Stimulated activated CD4-positive, alpha-beta T cell treated with anti-CD3 and anti-CD28 coated beads, TNF-alpha, amount 100 ng/mL, for 1 hour (primary cell): ENCODE data around the gene CIPC.

Experiments used
- DNase-seq, 3 donors: peaks; one replicate each; pipeline ENCODE4 v3.0.0-alpha.2; 2020; ENCODE audit warnings: low read depth in 3 of 3, low spot score in 1 of 3

CIPC gene, protein sequence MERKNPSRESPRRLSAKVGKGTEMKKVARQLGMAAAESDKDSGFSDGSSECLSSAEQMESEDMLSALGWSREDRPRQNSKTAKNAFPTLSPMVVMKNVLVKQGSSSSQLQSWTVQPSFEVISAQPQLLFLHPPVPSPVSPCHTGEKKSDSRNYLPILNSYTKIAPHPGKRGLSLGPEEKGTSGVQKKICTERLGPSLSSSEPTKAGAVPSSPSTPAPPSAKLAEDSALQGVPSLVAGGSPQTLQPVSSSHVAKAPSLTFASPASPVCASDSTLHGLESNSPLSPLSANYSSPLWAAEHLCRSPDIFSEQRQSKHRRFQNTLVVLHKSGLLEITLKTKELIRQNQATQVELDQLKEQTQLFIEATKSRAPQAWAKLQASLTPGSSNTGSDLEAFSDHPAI

DNA sequence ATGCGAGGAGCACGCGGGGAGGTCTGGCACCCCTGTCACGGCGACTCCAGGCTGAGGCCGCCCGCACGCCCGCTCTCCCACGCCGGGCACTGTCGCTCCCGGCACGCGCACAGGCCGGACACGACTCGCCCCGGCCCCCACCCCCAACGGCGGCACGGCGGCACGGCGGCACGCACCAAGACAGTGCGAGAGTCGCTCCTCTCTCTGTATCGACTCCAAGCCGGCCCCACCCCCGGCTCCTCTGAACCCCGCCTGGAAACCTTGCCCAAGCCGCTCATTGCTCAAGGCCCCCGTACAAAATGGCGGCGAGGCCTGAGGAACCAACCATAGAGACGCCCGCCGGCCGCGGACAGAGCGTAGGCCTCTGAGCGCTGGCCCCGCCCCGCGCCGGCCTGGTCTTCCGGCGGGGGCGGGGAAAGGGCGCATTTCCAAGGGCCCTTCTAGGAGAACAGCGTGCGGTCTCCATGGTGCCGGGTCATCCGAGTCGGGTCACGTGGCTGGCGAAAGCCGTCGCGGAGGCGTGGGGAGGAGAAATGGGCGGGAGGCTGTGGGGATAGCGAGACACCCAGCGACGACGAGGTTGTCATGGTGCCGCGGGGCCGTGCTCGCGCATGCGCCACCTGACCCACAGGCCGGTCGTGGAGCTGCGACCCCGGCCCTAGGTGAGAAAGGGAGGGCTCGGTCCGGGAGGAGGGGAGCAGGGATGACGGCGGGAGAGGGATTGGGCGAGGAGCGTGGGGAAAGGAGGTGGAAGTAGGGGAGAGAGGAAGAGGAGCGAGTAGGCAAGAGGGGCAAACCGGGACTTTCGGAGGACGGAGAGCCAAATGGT lies at the start of gene CIPC:
Gene CIPC (plus strand): TSS at position 559 of the 829 bp plus-strand sequence. CDS start 7,451 bp downstream, outside the sequence.
- DNase-seq: peak; percentile 97 to 98 (median 97)

DNA sequence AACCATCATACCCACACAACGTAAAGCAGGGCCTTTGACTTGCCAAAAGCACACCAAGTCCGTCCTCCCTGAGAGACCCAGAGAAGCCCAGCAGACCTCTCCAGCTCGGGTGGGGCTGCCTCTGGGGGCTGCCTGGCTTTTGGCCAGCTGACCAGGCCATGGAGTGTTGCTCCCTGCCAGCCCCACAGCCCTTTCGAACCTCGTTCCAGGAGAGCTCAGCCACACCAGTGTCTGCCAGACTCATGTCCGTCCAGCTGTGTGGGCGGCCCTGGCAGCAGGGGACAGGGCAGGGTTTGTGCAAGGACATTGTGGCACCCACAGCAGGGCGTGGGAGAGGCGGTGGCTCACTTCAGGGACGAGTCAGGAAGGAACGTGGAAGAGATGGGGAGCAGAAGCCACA lies 46.9 kb upstream of the CIPC start:
- no peak for DNase-seq

DNA sequence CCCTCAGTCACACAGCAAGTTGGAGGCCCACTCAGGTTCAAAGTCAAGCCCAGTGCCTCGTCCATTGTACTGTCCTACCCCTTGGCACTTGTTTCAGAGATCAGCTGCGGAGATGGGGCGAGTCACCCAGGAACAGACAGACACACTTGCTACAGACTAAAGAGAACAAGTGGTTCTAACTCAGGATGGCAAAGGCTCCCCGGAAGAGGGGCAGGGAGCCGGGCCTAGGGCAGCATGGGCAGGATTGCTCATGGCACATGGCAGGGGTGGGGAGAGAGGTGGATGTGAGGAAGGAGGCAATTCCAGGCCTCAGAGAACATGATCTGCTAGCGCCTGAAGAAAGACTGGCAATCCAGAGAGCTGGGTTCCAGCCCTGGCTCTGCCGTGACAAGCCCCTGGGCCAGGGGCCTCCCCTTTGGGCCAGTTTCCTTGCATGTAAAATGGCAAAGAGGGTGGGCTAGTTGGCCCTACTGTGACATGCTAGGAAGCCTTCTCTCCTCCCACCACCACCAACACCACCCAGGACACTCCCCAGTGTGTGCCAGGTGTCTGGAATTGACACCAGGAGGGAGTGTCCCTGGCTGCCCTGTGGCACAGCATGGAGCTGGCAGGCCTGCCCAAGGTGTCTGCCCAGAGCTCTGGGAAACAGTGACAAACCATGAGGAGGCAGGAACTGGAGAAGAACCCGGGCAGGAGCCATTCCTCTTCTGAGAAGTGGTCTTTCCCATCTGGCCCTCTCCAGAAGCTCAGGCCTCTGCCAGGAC lies 45.6 kb upstream of the CIPC start:
- DNase-seq: no peak

DNA sequence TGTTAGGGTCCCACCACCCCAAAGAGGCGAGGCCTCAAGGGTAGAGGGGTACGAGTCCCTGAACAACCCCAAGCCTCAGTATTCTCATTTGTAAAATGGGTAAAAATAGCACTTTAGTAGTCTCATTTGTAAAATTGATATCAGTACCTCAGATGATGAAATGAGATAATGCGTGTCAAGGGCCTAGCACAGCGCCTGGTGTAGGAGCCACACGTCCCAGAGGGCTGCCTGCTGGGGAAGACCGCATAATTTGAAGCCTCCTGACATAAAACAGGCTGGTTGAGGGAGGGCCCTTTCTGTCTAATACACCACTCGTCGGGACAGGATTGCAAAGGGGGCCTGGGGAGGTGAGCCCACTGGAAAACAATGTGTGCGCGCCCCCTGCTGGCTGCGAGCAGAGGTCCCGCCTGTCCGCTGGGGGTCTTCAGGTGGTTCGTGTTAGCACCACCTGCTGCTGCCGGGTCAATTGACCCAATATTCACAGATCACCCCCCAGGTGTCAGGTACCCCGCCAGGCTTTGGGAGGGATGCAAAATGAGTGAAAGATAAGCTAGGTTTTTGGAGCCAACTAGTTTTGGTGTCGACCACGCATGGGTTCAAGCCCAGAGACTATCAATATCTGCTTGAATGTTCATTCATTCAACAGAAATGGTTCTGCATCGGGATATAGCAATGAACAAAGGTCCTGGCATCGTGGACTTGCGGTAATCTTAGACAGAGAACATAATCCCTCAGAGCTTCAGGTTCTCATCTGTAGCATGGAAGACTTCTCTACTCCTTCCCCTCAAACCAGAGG lies 44.8 kb upstream of the CIPC start:
- peak in 2 of 3 donors; percentile 65 to 78 for DNase-seq

DNA sequence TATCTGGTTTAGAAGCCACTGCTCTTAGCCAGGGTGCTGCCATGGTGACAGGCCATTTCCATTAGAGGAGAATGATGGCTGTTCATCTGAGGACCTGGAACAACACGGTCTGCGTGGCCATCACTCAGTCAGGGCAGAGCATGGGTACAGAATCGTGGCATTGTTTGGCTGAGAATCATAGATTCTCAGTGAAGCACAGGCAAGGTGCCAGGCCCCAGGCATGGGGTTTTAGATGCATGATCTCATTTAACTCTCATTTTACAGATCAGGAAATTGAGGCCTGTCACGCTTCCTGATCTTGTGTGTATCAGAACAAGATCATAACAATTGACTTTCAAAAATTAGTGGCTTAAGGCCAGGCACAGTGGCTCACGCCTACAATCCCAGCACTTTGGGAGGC lies 42.8 kb upstream of the CIPC start:
- no peak for DNase-seq

DNA sequence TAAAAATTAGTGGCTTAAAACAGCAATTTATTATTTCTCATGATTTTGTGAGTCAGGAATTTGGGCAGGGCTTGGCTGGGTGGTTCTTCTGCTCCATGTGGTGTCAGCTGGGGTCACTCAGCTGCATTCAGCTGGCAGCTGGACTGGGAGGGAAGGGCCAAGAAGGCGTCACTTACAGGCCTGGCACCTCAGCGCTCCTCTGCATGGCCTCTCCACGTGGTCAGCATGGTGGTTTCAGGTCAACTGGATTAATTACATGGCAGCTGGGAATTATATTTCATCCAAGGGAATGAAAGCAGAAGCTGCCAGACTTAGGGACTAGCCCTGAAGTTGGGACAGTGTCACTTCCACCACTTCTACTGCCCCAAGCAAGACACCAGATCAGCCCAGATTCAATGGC lies 42.1 kb upstream of the CIPC start:
- DNase-seq: no peak

DNA sequence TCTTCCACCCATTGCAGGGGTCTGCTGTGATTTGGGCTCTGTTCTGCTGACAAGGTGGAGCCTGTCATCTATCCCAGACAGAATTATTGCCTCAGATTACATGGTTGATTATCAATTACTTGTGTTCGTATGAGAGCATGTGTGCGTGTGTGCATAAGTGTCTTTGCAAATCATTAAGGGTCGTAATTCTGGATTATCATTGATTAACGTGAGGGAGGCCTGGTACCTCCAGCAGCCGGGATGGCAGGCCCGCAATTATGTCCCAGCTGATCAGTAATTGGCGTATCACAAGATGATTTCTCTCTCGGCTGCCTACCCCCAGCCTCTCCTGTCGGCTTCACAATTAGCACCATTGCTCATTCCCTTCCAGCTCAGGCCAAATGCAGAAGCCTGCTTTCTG lies 39.9 kb upstream of the CIPC start:
- no peak for DNase-seq

DNA sequence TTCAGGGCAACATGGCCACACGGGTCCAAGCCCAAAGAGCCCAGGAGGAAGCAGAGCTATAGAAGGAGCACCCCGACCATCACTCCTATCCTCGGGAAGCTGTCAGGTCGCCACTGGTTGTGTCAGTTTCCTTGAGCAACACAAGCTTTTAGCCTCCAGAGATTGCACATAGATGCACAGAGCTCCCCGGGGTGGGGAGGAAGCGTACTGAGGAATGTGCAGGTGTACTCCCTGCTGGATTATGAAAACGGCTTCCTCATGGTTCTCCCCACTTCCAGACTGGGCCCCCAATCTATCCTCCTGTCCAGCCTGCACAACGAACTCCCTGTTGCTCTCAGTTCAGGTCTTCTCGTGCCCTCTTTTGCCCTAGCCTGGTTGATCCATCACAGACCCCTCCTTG lies 39.3 kb upstream of the CIPC start:
- no peak for DNase-seq

DNA sequence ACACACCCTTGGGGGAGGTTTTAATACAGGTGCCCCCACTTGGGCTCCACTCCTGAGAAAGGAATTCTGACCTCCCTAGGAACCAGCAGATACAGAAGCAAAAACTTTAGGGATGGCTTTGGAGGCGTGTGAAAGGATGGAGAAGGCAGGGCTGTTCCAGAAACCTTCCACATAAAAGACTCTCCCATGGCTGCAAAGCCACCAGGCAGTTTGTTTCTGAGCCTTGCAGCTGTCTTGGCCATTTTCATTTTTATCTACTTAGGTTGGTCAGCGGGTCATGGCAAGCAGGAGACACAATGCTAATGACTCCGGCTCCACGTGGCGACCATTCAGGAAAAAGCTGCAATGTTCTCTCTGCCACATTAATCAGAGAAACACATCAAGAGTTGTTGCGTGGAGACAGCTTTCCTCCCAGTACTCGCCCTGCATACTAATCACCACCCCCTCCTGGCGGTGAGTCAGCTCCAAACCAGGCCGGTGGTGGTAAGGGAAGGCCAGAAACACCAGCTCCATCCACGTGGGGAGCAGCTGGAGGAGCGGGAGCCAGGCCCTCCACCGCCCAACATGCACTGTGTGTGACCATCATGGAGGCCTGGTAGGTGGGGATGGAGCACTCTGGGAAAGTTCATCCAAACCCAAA lies 38.7 kb upstream of the CIPC start:
- DNase-seq: no peak

DNA sequence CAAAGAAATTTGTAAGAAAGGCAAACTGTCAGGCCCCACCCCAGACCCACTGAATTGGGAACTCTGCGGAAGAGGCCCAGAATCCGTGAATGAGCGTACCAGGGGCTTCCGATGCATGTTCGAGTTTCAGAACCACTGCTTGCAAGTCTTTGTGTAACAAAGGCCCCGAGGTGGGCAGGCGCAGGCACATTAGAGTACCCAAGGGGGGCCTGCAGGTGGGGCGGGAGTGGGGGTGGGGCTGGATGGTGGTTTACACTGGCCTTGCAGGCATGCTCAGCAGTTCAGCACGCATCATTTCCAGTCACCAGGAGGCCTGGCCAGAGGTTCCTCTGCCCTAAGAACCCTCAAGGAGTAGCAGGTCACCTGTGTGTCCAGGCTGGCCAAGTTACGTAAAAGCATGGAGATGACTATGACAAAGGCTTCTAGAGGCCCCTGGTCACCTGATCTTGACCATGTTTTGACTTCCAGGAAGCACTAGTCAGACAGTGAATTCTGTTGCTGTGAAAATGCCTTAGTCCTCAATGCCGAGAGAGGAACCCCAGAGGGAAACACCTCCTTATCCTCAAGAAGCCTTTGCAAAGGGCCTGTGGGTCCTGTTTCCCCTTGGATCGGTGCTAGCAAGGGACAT lies 36.3 kb upstream of the CIPC start:
- no peak for DNase-seq

DNA sequence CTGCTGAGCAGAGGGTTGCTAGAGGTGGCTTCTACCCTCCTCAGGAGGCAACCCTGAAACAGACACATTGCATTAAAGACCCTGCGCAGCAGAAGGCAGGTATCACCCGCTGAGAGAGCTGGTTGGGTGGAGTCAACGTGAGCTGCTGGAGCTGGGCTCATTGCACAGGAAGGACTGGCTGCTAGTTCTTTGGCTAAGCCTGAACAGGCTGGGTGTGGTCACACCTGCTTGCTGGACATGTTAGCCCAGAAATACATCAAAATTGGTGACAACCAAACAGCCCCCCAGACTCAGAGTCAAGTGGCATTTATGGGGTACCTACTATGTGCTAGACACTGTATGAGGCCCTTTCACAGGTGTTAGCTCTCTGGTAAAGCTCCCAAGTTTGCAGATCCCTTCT lies 35.8 kb upstream of the CIPC start:
- DNase-seq: no peak

DNA sequence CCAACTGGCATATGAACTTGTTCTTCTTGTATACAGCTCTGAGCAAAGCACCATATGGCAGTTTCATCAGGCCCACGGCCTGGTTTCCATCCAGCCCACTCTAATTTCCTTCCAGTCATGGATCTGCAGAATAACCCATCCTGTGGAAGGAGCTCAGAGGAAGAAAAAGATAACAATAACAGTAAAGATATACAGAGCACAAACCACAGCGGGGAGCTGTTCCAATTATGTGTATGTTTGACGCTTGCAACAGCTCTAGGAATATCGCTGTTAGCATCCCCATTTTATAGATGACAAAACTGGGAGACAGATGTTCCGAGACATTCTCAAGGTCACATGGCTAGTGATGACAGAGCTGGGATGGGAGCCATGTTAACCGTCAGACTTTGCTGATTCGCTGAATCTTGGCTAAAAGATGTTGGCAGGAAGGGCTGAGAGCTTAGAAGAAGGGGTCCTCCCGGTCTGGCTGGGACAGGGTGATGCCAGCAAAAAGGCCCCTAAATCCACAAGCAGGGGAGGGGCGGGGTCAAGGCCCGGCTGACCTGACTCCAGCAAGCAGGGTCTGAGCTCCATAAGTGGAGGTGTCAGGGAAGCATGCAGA lies 34.4 kb upstream of the CIPC start:
- no peak for DNase-seq

DNA sequence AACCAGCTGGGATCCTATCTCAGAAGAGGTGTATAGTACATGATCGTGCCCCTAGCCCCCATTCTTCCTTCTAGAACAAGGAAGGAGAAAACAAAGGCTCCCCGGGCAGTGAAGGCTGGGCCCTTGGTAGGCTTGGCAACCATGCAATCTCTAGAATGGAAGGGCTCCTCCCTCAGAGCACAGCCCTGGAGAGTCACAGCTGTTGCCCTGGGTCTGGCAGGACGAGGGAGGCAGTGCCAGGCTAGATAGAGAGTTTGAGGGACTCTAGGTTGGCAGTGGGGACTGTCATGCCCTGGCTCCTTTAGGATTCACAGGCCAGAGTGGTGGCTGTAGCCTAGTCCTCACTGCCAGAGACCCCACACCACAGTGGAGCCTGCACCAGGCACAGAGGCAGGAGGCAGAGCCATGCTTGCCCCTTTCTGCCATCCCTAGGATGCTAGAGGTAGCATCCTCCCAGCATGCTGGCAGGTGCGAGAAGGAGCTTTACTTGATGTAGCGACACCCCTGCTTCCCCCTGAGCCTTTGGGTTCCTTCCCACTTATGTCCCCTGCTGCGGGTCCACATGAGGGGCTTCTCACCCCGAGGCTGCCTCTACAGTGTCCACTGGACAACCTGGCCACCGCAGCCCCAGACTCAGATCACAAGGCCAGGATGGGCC lies 33.4 kb upstream of the CIPC start:
- DNase-seq: no peak

DNA sequence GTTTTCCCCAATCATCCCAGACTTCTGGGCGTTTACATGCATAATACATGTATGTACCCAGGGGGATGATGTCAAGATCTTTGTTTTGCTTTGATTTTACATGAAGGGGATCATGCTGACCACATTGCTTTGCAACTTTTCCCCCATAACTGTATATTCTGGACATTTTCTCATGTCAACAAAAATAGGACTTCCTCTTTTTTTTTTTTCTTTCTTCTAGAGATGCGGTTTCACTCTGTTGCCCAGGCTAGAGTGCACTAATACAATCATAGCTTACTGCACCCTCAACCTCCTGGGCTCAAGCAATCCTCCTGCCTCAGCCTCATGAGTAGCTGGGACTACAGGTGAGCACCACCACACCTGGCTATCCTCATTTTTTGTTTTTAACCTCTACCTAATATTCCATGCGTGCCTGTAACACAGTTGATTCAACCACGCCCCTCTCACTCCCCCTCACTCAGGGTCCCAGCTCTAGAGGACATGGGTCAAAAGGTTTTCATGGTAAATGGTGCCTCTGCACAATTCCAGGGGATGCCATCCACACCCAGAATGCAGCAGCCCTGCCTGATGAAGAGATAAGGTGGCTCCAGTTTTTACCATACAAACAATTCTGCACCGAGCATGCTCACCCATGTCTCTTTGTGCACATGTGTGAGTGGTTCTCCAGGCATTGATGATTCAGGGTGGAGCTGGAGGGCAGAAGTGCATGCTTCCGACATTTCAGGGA lies 32.0 kb upstream of the CIPC start:
- DNase-seq: no peak

DNA sequence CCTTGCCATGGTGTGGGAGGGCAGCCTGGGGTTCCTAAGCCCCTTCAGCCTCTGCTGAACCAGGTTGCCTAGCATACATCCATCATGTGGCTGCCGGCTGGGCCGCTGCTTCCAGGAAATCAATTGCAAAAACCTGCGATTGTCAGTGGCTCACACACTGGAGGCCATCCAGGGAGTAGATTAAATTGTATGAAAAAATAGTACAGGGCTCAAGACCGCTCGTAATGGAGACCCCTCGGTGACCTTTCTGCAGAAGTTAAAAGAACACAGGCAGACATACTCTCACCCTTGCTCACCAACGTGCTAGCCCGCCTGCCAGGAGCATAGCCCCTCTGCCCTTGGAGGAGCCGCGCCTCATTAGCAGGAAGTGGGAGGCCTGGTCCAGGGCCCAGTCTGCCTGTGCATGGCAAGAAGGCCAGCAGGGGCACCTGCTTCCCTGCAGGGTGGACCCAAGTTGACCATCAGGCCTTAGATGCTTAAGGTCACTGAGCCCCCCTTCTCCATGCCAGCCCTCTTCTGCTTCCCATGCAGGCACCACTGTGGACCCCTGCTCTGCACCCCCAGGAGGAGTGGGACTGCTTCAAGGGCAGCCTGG lies 31.4 kb upstream of the CIPC start:
- DNase-seq: no peak

DNA sequence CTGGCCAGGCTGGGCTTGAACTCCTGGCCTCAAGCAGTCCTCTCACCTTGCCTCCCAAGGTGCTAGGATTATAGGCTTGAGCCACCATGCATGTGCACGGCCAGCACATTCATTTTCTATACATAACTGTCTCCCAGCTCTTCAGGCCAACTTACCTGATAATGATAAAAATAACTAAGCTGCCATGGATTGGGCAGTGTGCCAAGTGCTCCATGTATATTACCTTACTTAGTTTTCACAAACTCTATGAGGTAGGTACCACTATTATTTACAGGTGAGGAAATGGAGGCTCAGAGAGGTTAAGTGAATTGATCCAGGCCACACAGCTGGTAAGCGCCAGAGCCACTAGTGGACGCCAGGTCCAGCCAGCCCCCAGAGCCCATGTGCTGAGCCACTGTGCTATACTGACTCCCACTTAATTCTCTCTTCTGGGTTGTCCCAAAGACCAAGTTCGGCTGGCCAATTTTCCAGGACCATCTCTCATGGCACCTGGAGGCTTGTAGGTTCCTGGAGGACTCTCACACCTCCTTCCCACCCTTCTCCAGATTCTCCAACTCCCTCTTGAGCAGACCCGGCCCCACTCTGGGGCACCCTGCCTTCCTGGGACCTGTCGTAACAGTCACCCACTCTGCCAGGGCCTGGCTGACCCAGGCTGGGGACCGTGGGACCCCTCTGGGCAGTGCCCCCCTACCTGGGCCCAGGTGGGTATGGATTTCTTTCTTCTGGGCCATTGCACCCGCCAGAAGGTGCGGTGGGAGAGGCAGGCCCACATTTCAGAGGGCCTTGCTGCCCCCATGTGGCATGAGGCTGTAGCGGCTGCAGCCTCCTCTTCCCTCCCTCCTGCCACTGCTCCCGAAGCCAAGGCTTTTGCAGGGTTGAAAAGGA lies 30.2 kb upstream of the CIPC start:
- peak in 2 of 3 donors; percentile 22 to 43 for DNase-seq
